ENCODE results near the gene SLC30A1.

DNA sequence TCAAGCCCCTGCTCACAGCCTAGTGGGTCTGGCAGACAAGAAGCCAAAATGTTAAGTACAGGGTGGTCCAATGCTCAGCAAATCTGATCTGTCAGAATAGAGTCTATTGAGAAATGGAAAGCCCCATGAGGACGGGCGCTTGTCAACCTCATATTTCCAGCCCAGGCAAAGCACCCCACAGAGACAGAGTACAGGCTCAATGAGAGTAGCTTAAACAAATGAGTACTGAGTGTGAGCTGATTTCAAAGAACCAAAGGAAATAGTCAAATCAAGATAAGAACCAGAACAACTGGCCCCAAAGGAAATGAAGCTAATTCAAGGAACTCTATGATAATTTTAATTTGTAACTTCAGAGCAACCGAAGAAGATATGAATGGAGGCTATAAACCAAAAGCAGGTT lies 44.6 kb upstream of the SLC30A1 start:
- TF ChIP-seq POLR2A (IDR thresholded peaks at IDR 0.05) (no peak), EP300 (IDR thresholded peaks at IDR 0.05) (no peak)
- TF ChIP-seq, protein P1, sequence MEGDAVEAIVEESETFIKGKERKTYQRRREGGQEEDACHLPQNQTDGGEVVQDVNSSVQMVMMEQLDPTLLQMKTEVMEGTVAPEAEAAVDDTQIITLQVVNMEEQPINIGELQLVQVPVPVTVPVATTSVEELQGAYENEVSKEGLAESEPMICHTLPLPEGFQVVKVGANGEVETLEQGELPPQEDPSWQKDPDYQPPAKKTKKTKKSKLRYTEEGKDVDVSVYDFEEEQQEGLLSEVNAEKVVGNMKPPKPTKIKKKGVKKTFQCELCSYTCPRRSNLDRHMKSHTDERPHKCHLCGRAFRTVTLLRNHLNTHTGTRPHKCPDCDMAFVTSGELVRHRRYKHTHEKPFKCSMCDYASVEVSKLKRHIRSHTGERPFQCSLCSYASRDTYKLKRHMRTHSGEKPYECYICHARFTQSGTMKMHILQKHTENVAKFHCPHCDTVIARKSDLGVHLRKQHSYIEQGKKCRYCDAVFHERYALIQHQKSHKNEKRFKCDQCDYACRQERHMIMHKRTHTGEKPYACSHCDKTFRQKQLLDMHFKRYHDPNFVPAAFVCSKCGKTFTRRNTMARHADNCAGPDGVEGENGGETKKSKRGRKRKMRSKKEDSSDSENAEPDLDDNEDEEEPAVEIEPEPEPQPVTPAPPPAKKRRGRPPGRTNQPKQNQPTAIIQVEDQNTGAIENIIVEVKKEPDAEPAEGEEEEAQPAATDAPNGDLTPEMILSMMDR (IDR thresholded peaks at IDR 0.05): no peak

Measured in ovary (tissue), 3 donors.